ENCODE data around the gene TSC22D2. TPM values are rescaled to one million over a fixed set of nuclear protein-coding genes. Genes with fewer than 3 reads are reported as not detected.

The TSC22D2 gene
- total RNA-seq, 1 experiment from 2014 or later: 26.5 TPM

DNA sequence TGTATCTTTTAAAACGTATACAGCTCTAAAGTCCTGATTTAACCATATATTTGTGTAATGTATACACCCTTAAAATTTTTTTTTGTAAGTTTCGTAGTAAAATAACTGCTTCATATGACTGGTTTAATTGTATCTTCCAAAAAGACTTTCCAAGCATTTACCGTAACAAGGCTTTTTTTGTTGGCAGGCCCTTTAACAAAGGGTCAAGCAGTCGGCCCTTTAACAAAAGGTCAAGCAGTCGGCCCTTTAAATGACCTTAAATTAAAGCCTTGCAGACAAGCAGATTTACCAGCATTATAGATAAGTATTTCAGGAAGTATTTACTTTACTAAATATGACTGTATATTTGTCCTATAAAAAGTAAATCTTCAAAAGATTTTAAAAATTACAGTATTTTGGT lies 28.1 kb downstream of the TSC22D2 start:
- no peak overlapping the region for H2BK5ac ChIP-seq (ENCODE audit: insufficient read length, low read length)
- no peaks in the 10 kb centered on the region for H3K9me3 ChIP-seq (ENCODE audit: control insufficient read depth, low read depth, low read length)
- H3K18ac ChIP-seq (ENCODE audit: insufficient read length, low read depth, low read length): no peak overlapping the region
- H3K23ac ChIP-seq (ENCODE audit: insufficient read length, low read depth, low read length): no peak overlapping the region
- no peak overlapping the region for H4K8ac ChIP-seq (replicated peaks; ENCODE audit: insufficient read length, low read depth, low read length)
- WGBS (ENCODE audit: extremely low coverage, insufficient read length, low lambda C conversion rate): no CpG with 5 or more reads among the region's 5 CpGs
- no peak overlapping the region for H2AFZ ChIP-seq (ENCODE audit: low read length)
- H4K91ac ChIP-seq (ENCODE audit: insufficient read length, low read depth, low read length): no peak overlapping the region
- H2BK12ac ChIP-seq (ENCODE audit: insufficient read length, low read depth, low read length): no peak overlapping the region
- H2BK20ac ChIP-seq (ENCODE audit: low read depth, low read length, poor library complexity, severe bottlenecking): no peak overlapping the region
- H3K27me3 ChIP-seq (ENCODE audit: insufficient read depth, low read length): no peaks in the 10 kb centered on the region
- no peak overlapping the region for H3T11ph ChIP-seq (ENCODE audit: low read length)
- no peak overlapping the region for H2AK5ac ChIP-seq (ENCODE audit: insufficient read length, low read length)
- no peak overlapping the region for H3K9ac ChIP-seq (ENCODE audit: extremely low read depth, insufficient read length, low read length)
- H3K14ac ChIP-seq (ENCODE audit: insufficient read depth, low read length): no peak overlapping the region
- no peak overlapping the region for H3K27ac ChIP-seq (ENCODE audit: insufficient read length, low read depth, low read length)
- no peaks in the 10 kb centered on the region for H3K23me2 ChIP-seq (ENCODE audit: insufficient read length, low read depth, low read length, poor library complexity, severe bottlenecking)
- H2BK120ac ChIP-seq (ENCODE audit: low read depth, low read length, poor library complexity, severe bottlenecking): no peak overlapping the region
- H3K4me3 Mint-ChIP-seq: no peak overlapping the region
- TF ChIP-seq, protein P1, sequence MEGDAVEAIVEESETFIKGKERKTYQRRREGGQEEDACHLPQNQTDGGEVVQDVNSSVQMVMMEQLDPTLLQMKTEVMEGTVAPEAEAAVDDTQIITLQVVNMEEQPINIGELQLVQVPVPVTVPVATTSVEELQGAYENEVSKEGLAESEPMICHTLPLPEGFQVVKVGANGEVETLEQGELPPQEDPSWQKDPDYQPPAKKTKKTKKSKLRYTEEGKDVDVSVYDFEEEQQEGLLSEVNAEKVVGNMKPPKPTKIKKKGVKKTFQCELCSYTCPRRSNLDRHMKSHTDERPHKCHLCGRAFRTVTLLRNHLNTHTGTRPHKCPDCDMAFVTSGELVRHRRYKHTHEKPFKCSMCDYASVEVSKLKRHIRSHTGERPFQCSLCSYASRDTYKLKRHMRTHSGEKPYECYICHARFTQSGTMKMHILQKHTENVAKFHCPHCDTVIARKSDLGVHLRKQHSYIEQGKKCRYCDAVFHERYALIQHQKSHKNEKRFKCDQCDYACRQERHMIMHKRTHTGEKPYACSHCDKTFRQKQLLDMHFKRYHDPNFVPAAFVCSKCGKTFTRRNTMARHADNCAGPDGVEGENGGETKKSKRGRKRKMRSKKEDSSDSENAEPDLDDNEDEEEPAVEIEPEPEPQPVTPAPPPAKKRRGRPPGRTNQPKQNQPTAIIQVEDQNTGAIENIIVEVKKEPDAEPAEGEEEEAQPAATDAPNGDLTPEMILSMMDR (conservative IDR thresholded peaks at IDR 0.05): no peak
- H3K36me3 Mint-ChIP-seq (ENCODE audit: insufficient read depth in 1 of 3, low read depth in 3 of 3): peaks cover 0 to 5% (median 0%) of the 10 kb centered on the region in 3 experiments; a peak in 2 of 7 replicates
- no peak overlapping the region for H3K56ac ChIP-seq (ENCODE audit: insufficient read length, low read depth, low read length)
- H3K4me1 Mint-ChIP-seq: peaks cover 16 to 19% of the 10 kb centered on the region in 2 experiments
- no peak overlapping the region for H3K4ac ChIP-seq (ENCODE audit: low read depth, low read length)
- no peaks in the 10 kb centered on the region for H3K79me1 ChIP-seq (ENCODE audit: insufficient read depth, low read depth, low read length, poor library complexity, severe bottlenecking)
- DNase-seq: no peak
- no peaks in the 10 kb centered on the region for H4K20me1 ChIP-seq (ENCODE audit: control insufficient read depth, insufficient read depth, insufficient read length)
- no peak overlapping the region for H3K4me2 ChIP-seq (ENCODE audit: insufficient read depth, insufficient read length, low read length)
- no peak overlapping the region for H3K27ac Mint-ChIP-seq
- no peaks in the 10 kb centered on the region for H3K79me2 ChIP-seq (ENCODE audit: insufficient read depth, low read length)
- H4K5ac ChIP-seq (ENCODE audit: insufficient read length, low read depth, low read length): no peak overlapping the region
- no peaks in the 10 kb centered on the region for H3K9me3 Mint-ChIP-seq
- no peak overlapping the region for H2BK15ac ChIP-seq (ENCODE audit: low read depth, low read length)
- no peaks in the 10 kb centered on the region for H3K4me1 ChIP-seq (ENCODE audit: insufficient read depth, low read length)
- H3K27me3 Mint-ChIP-seq (ENCODE audit: low read depth): no peaks in the 10 kb centered on the region

Data from H9 (cell line).